Measurements from ENCODE around the gene KDM6B. TPM values are rescaled to one million over a fixed set of nuclear protein-coding genes. Genes with fewer than 3 reads are reported as not detected.
A peak's percentile ranks its signal among the peaks of the same experiment; 100 is the strongest.

The KDM6B gene
- total and polyA plus RNA-seq, 7 donors = 2.8 to 26.0 (median 15.2) TPM

- Histone ChIP-seq H3K9me3 (no peaks in the 10 kb centered on the region), H3K36me3 (ENCODE audit: insufficient read depth in 1 of 2, low read depth in 1 of 2) (no peaks in the 10 kb centered on the region), H3K4me1 (peaks cover 7% of the 10 kb centered on the region), H3K4me3 (no peak overlapping the region), H3K27me3 (ENCODE audit: insufficient read depth in 3 of 3, low read length in 2 of 3) (no peaks in the 10 kb centered on the region), H3K27ac (no peak overlapping the region)
- WGBS, 3 donors = 84 to 93% (median 86%) methylated on average over 10 of the region's 10 CpGs
- no peak for DNase-seq
- no peak for TF ChIP-seq CTCF (IDR thresholded peaks at IDR 0.05)
- intact Hi-C loops (cut with DNase I) = no loop called here
- ATAC-seq = no peak
These were observed 1.6 kb upstream of the KDM6B start for GRCh38 chr17:7832431-7832830.

- no peaks in the 10 kb centered on the region for H3K36me3 ChIP-seq (ENCODE audit: insufficient read depth in 1 of 2, low read depth in 1 of 2)
- H3K27ac ChIP-seq = peak overlapping the region; percentile 96
- no peak for ATAC-seq
- intact Hi-C loops (cut with DNase I) = no loop called here
- DNase-seq = no peak
- peaks cover 11% of the 10 kb centered on the region for H3K4me1 ChIP-seq
- WGBS, 3 donors = 43 to 58% (median 46%) methylated on average over 17 to 19 of the region's 19 CpGs
- TF ChIP-seq CTCF (IDR thresholded peaks at IDR 0.05) = no peak
- no peaks in the 10 kb centered on the region for H3K9me3 ChIP-seq
- peak overlapping the region; percentile 85 for H3K4me3 ChIP-seq
- H3K27me3 ChIP-seq (ENCODE audit: insufficient read depth in 3 of 3, low read length in 2 of 3) = no peaks in the 10 kb centered on the region
These were observed 814 bp upstream of the KDM6B start for GRCh38 chr17:7833011-7833794.

GRCh38 chr17:7834542-7834956 lies 532 bp downstream of the KDM6B start:
- WGBS, 3 donors = 0 to 1% (median 1%) methylated on average over 13 to 20 of the region's 20 CpGs
- intact Hi-C loops (cut with DNase I) = loop anchor here in 1 of 2 donors (2.0 kb wide), 1 partner anchor 16 kb away; no protein-coding TSS in a partner anchor
- no peaks in the 10 kb centered on the region for H3K36me3 ChIP-seq (ENCODE audit: insufficient read depth in 1 of 2, low read depth in 1 of 2)
- peak overlapping the region; percentile 96 for H3K27ac ChIP-seq
- peak overlapping the region; percentile 85 for H3K4me3 ChIP-seq
- peak; percentile 4 to 31 (median 22) for ATAC-seq
- peak; percentile 73 to 81 for DNase-seq
- no peaks in the 10 kb centered on the region for H3K9me3 ChIP-seq
- no peak for TF ChIP-seq CTCF (IDR thresholded peaks at IDR 0.05)
- H3K4me1 ChIP-seq = peaks cover 21% of the 10 kb centered on the region
- no peaks in the 10 kb centered on the region for H3K27me3 ChIP-seq (ENCODE audit: insufficient read depth in 3 of 3, low read length in 2 of 3)

- H3K36me3 ChIP-seq (ENCODE audit: insufficient read depth in 1 of 2, low read depth in 1 of 2) = peaks cover 0 to 4% of the 10 kb centered on the region in 2 donors
- intact Hi-C loops (cut with DNase I) = loop anchor here in 1 of 2 donors (2.0 kb wide), 1 partner anchor 16 kb away; no protein-coding TSS in a partner anchor
- H3K4me3 ChIP-seq = peak overlapping the region; percentile 85
- ATAC-seq (peak; percentile 79 to 83 (median 81)), DNase-seq (peak; percentile 98)
- WGBS, 3 donors = 0 to 2% (median 1%) methylated on average over 40 to 69 of the region's 69 CpGs
- H3K9me3 ChIP-seq = no peaks in the 10 kb centered on the region
- peak overlapping the region; percentile 96 for H3K27ac ChIP-seq
- TF ChIP-seq CTCF (IDR thresholded peaks at IDR 0.05) = peak; percentile 69
- H3K27me3 ChIP-seq (ENCODE audit: insufficient read depth in 3 of 3, low read length in 2 of 3) = no peaks in the 10 kb centered on the region
- peaks cover 27% of the 10 kb centered on the region for H3K4me1 ChIP-seq
These were observed 1.2 kb downstream of the KDM6B start for GRCh38 chr17:7834957-7835813.
